Tibial nerve (tissue), 4 donors: Measurements from ENCODE around the gene UQCRFS1. TPM values are rescaled to one million over a fixed set of nuclear protein-coding genes. Genes with fewer than 3 reads are reported as not detected.
"Not testable (repeated sequence)": the region's sequence is repeated elsewhere in the genome, so short reads cannot be mapped to it uniquely, and the experiment has no call there.

ENCODE experiments used
- DNase-seq, 2 donors: peaks; one replicate each; pipeline ENCODE4 v3.0.0-alpha.2; 2019; ENCODE audit warnings: low spot score in 2 of 2
- H3K27ac ChIP-seq, 4 donors: fragments of 200-600 bp; sonication (generic) in 3 of 4; one replicate each; pipeline ENCODE4 v1.5.1; 2017 to 2019; ENCODE audit warnings: mild to moderate bottlenecking in 1 of 4
- H3K27me3 ChIP-seq, 2 donors: fragments of 200-600 bp; sonication (generic) in 1 of 2; one replicate each; pipeline versions ENCODE4 v1.5.1 to v1.6.0; 2017 to 2019
- H3K36me3 ChIP-seq, 3 donors: fragments of 200-600 bp; sonication (generic); one replicate each; pipeline ENCODE4 v1.5.1; 2018 to 2019
- H3K4me1 ChIP-seq, 4 donors: fragments of 200-600 bp; sonication (generic) in 3 of 4; one replicate each; pipeline ENCODE4 v1.5.1; 2017 to 2019
- H3K4me3 ChIP-seq, 4 donors: fragments of 200-600 bp; sonication (generic) in 3 of 4; one replicate each; pipeline ENCODE4 v1.5.1; 2017 to 2019; ENCODE audit warnings: mild to moderate bottlenecking in 1 of 4, moderate library complexity in 1 of 4
- H3K9me3 ChIP-seq, 4 donors: fragments of 200-600 bp; sonication (generic) in 3 of 4; one replicate each; pipeline ENCODE4 v1.5.1; 2017 to 2019
- CTCF ChIP-seq, 5 experiments: fragments of 200-600 bp in 3 of 5; fragments of 450-650 bp in 2 of 5; sonication (generic) in 3 of 5; IDR thresholded peaks; one replicate each; pipeline ENCODE4 v1.5.1; 2016 to 2019; ENCODE audit warnings: antibody characterized with exemption in 5 of 5, mild to moderate bottlenecking in 3 of 5, moderate library complexity in 2 of 5
- EP300 ChIP-seq, 2 donors: sonication (generic); formaldehyde crosslinking; IDR thresholded peaks; one replicate each; pipeline ENCODE4 v1.6.1; 2017; ENCODE audit warnings: antibody characterized with exemption in 2 of 2, mild to moderate bottlenecking in 1 of 2
- POLR2A ChIP-seq, 2 donors: fragments of 450-650 bp; IDR thresholded peaks; one replicate each; pipeline ENCODE4 v1.6.1; 2017; ENCODE audit warnings: antibody characterized with exemption in 2 of 2, mild to moderate bottlenecking in 2 of 2, moderate library complexity in 2 of 2
- WGBS, 2 donors: methylation state at CpG; one replicate each; pipeline ENCODE4 v1.1.5; 2018; 5-methylcytosine and 5-hydroxymethylcytosine counted together
- total RNA-seq, 4 donors: library from RNA; depleted of rRNA; stranded (reverse); fragments of >200 nt; gene quantifications; one replicate each; pipeline ENCODE4 v1.1.0, GENCODE V29; 2016

The UQCRFS1 gene
- total RNA-seq, 4 donors from 2014 or later, result 14.1 to 20.1 (median 16.7) TPM

DNA sequence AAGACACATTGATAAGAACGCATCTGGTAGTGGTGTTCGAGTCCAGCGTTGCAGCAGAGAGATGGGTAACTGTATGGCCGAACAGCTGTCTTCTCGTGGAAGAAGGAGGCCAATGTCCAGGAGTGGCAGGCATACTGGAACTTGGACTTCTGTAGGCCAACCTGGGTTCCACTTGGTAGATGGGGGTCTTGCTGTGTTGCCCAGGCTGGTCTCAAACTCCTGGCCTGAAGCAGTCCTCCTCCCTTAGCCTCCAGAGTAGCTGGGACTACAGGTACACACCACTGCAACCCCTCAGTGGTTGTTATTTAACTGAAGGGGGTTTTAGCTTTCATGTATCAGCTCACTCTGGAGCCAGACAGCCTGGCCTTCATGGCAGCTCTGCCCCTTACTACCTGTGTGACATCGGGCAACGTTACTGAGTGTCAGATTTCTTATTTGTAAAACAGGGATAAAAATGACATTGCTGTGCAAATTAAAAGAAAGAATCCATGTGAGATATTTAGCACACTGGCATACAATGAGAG lies 2.4 kb upstream of the UQCRFS1 start:
- 79 to 83% methylated on average over 7 of the region's 7 CpGs for WGBS, 2 donors
- no peak for TF ChIP-seq CTCF (IDR thresholded peaks at IDR 0.05)
- no peak for TF ChIP-seq EP300 (IDR thresholded peaks at IDR 0.05)
- no peak for TF ChIP-seq POLR2A (IDR thresholded peaks at IDR 0.05)
- DNase-seq, result no peak
- Histone ChIP-seq H3K4me3 (no peak overlapping the region), H3K9me3 (no peaks in the 10 kb centered on the region), H3K36me3 (no peaks in the 10 kb centered on the region), H3K27ac (no peak overlapping the region), H3K27me3 (no peaks in the 10 kb centered on the region), H3K4me1 (peaks cover 0 to 18% (median 9%) of the 10 kb centered on the region in 4 donors)

- TF ChIP-seq CTCF (IDR thresholded peaks at IDR 0.05) (no peak), POLR2A (IDR thresholded peaks at IDR 0.05) (no peak), EP300 (IDR thresholded peaks at IDR 0.05) (no peak)
- Histone ChIP-seq H3K27me3 (no peaks in the 10 kb centered on the region), H3K9me3 (no peaks in the 10 kb centered on the region), H3K36me3 (no peaks in the 10 kb centered on the region), H3K27ac (no peak overlapping the region), H3K4me1 (peaks cover 0 to 25% (median 12%) of the 10 kb centered on the region in 4 donors), H3K4me3 (no peak overlapping the region)
- whole genome bisulfite sequencing, 2 donors, result 60 to 67% methylated on average over 2 of the region's 2 CpGs
- no peak for DNase-seq
These were observed 1.5 kb upstream of the UQCRFS1 start for GRCh38 chr19:29214411-29214810.

GRCh38 chr19:29212356-29212647 lies 649 bp downstream of the UQCRFS1 start:
- Histone ChIP-seq H3K4me3 (peak overlapping the region; percentile 69 to 100 (median 88)), H3K4me1 (peaks cover 0 to 38% (median 17%) of the 10 kb centered on the region in 4 donors), H3K9me3 (no peaks in the 10 kb centered on the region), H3K27ac (peak overlapping the region; percentile 76 to 97 (median 94)), H3K27me3 (no peaks in the 10 kb centered on the region), H3K36me3 (peaks cover 0 to 8% (median 0%) of the 10 kb centered on the region in 3 donors)
- 1% methylated on average over 7 of the region's 7 CpGs for WGBS, 2 donors
- DNase-seq, result no peak
- TF ChIP-seq EP300 (IDR thresholded peaks at IDR 0.05), result no peak
- no peak for TF ChIP-seq POLR2A (IDR thresholded peaks at IDR 0.05)
- TF ChIP-seq CTCF (IDR thresholded peaks at IDR 0.05), result no peak

DNA sequence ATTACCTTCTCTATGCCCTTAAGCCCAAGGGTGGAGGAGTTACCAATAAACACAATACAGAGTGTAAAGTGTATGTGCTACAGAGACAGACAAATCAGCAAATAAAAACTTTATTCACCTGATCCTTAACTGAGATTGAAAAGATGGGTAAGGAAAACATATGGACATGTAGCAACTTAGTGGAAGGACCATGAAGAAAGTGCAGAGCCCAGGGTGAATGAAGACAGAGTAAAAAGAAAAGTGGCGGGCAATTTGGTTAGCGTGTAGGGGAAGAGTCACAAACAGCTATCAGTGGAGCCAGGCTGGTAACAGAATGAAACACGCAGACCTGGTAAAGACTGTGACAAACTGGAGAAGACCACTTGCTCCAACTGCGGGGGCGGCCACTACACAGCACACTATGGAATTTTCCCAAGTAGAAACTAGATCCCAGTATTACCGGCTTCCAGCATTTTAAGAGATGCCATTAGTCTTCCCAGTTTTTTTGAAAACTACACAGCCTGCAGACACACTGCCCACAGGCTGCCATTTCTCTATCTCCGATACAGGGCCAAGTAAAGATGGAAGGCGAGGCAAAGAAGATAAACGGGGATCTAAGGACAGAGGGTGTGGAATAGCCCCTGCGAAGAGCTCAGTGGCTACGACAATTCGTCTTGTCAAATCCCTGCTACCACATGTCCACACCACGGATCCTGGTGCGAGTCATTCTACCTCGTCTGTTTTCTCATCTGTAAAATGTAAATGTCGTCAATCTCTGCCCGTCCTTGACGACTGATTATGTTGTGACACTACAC lies 1.2 kb downstream of the UQCRFS1 start:
- no peak for TF ChIP-seq POLR2A (IDR thresholded peaks at IDR 0.05)
- no peak for TF ChIP-seq CTCF (IDR thresholded peaks at IDR 0.05)
- no peak for TF ChIP-seq EP300 (IDR thresholded peaks at IDR 0.05)
- Histone ChIP-seq H3K9me3 (no peaks in the 10 kb centered on the region), H3K4me3 (peak overlapping the region; percentile 69 to 100 (median 88)), H3K27me3 (no peaks in the 10 kb centered on the region), H3K36me3 (peaks cover 0 to 14% (median 0%) of the 10 kb centered on the region in 3 donors), H3K4me1 (peaks cover 0 to 38% (median 17%) of the 10 kb centered on the region in 4 donors), H3K27ac (peak overlapping the region in 3 of 4 donors; percentile 93 to 97 (median 95))
- DNase-seq, result no peak
- 38 to 41% methylated on average over 18 of the region's 18 CpGs for WGBS, 2 donors

DNA sequence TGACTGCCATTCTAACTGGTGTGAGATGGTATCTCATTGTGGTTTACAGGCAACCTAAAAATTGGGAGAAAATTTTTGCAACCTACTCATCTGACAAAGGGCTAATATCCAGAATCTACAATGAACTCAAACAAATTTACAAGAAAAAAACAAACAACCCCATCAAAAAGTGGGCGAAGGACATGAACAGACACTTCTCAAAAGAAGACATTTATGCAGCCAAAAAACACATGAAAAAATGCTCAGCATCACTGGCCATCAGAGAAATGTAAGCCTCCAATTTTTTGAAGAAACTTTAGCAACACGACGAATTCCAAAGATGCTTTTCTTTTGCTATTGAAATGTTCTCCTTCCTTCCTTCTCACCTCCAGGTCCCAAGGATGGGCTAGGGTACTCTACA lies 1.9 kb downstream of the UQCRFS1 start:
- Histone ChIP-seq H3K4me1 (peaks cover 0 to 38% (median 17%) of the 10 kb centered on the region in 4 donors), H3K36me3 (peaks cover 0 to 21% (median 0%) of the 10 kb centered on the region in 3 donors)
- not testable (repeated sequence) for DNase-seq, H3K27me3 ChIP-seq, H3K27ac ChIP-seq, H3K4me3 ChIP-seq, H3K9me3 ChIP-seq
- 98% methylated on average over 3 of the region's 3 CpGs for WGBS, 2 donors

DNA sequence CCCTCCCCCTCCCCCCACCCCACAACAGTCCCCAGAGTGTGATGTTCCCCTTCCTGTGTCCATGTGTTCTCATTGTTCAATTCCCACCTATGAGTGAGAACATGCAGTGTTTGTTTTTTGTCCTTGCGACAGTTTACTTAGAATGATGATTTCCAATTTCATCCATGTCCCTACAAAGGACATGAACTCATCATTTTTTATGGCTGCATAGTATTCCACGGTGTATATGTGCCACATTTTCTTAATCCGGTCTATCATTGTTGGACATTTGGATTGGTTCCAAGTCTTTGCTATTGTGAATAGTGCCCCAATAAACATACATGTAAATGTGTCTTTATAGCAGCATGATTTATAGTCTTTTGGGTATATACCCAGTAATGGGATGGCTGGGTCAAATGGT lies 2.4 kb downstream of the UQCRFS1 start:
- H3K9me3 ChIP-seq, H3K27ac ChIP-seq, H3K27me3 ChIP-seq, DNase-seq, H3K4me3 ChIP-seq: not testable (repeated sequence)
- peaks cover 0 to 38% (median 17%) of the 10 kb centered on the region in 4 donors for H3K4me1 ChIP-seq
- 91 to 94% methylated on average over 3 of the region's 3 CpGs for whole genome bisulfite sequencing, 2 donors
- H3K36me3 ChIP-seq, result peaks cover 0 to 26% (median 0%) of the 10 kb centered on the region in 3 donors

- H3K27ac ChIP-seq, H3K4me3 ChIP-seq, H3K27me3 ChIP-seq, DNase-seq, H3K9me3 ChIP-seq: not testable (repeated sequence)
- peaks cover 0 to 31% (median 17%) of the 10 kb centered on the region in 4 donors for H3K4me1 ChIP-seq
- 90 to 94% methylated on average over 14 of the region's 14 CpGs for WGBS, 2 donors
- H3K36me3 ChIP-seq, result peaks cover 0 to 28% (median 0%) of the 10 kb centered on the region in 3 donors
These were observed 5.4 kb downstream of the UQCRFS1 start for GRCh38 chr19:29207403-29208187.
